Stimulated activated CD4-positive, alpha-beta T cell treated with anti-CD3 and anti-CD28 coated beads, TNF-alpha, amount 100 ng/mL, for 48 hours (primary cell): Measurements from ENCODE around the gene UQCR11.

Source experiments
- DNase-seq, 3 donors: peaks; one replicate each; pipeline ENCODE4 v3.0.0-alpha.2; 2020; ENCODE audit warnings: low read depth in 3 of 3

The UQCR11 gene

DNA sequence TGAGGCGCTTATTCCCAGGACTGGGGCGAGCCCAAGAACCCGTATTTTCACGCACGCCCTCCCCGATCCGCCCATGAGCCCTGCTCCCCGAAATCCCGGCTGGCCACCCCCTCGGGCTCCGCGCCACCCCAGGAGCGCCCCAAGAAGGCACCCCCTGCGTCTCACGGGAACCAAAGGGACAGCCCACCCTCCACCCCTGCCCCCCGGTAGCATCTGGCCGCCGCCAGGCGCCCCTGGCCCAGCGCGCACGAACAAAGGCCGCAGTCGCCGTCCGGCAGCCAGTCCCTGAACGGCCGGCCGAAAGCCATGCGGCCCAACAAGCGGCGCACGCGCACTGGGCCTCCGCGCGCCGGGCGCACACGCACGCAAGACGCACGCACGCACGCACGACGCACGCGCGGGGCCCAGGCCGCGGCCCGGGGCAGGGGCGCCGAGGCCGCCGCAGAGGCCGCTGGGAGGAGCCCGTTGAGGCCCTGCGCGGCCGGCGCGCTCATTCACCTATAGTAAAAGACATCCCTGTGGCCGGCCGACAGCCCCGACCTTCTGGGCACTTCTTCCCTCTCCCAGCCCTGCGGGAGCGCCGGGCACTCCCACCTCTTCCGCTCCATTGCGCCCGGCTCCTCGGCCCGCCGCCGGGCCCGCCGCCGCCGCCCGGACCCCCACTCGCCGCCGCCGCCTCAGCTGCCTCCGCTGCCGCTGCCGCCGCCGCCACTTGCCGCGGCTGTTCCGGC lies 13.1 kb downstream of the UQCR11 start:
- DNase-seq = peak; percentile 67 to 74 (median 74)

GRCh38 chr19:1591421-1592023 lies 13.7 kb downstream of the UQCR11 start:
- no peak for DNase-seq

DNA sequence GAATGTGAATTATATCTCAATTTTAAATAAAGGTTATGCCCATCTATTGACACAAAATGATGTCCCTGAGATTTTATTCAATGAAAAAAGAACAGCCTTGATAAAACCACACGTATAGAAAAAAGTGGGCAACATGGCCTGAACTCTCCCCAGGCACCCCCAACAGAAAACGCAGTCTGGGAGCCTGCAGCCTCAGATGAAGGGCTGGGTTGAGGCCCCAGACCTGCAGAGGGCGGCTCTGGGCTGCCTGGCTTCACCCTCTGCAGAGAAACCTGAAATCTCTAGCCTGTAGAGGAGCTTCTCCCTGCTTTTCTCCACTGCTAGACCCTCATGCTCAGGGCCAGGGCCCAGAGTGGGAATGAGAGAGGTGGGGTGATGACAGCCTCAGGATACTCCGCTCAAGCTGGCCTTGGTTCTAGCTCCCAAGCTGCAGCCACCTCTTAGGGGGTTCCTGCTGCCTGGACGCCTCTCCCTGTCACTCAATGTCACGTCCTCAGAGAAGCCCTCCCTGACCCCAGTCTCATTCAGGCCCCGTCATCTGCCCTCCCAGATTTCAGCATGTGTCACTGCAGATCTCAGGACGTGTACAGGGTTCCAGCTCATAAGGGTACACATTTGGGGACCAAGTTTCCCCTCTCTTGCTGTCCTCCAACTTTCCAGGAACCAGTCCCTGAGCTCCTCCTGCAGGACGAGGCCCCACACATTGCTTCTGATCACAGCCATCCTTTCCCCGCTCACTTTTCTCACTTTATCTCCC lies 14.4 kb downstream of the UQCR11 start:
- DNase-seq = no peak

DNA sequence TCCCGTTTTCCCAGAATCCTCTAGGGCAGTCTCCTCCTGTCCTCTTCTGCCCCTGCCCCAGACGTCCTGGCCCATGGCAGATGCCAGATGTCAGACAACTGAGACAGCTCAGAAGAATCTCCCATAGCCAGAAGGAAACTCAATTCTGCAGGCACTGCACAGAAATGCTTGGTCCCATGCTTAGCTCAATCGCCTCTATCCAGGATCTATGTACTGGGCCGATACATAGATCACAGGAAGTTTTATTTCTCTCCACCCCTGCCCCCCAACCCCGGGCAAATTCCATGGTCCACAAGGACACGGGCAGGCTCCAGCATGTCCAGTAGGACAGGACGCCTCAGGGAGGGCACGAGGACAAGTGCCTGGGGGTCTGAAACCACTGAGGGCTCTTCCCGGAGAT lies 17.4 kb downstream of the UQCR11 start:
- DNase-seq = no peak

GRCh38 chr19:1585243-1585580 lies 20.1 kb downstream of the UQCR11 start:
- no peak for DNase-seq

DNA sequence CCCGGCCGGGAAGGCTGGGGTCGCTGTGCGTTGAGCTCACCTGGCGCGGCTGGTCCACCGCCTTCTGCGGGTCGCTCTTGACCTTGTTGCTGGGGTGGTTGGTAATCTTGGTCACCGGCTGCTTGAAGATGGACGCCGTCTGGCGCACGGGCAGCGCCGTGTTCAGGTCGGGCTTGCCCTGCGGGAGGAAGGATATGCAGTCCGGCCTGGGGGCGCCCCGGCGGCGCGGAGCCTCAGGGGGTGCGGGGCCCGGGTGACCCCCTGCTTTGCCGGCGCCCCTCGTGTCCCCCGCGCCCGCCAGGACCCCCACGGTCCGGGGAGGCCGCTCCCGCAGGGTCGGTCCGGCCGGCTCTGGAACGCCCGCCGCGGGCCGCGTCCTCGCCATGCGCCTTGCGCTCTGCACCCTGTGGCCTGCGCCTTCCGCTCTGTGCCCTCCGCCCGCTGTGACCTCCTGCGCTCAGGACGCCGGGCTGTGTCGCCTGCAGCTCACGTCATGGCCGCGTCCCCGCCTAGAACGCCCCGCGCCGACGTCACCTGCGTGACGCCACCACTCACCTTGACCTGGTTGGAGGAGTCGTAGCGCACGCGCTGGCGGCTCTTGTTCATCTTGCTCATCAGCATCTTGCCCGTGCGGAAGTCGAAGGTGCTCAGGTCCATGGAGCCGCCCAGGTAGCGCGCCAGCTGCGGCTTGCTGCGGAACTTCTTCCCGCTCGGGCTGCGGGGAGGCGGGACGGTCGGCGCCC lies 20.6 kb downstream of the UQCR11 start:
- no peak for DNase-seq

- no peak for DNase-seq
Measured at GRCh38 chr19:1582201-1582600, 23.1 kb downstream of the UQCR11 start.

DNA sequence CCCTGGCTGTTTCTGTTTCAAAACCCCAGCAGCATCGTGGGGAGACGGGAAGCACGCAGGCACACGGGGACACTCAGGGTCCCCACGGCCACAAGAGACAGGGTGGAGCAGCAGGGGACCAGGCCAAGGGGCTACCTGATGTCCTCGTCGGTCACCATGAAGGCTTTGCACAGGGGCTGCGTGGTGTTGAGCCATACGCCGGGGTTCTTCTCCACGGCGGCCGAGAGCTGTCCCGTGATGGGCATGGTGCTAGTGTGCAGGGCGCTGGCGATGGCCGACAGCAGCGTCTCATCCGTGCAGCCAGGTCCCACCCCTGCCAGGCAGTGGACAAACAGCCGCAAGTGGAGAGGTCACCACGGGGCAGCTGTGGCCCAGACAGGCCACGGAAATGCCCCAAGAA lies 24.3 kb downstream of the UQCR11 start:
- no peak for DNase-seq

- no peak for DNase-seq
Measured at GRCh38 chr19:1580382-1580781, 24.9 kb downstream of the UQCR11 start.

DNA sequence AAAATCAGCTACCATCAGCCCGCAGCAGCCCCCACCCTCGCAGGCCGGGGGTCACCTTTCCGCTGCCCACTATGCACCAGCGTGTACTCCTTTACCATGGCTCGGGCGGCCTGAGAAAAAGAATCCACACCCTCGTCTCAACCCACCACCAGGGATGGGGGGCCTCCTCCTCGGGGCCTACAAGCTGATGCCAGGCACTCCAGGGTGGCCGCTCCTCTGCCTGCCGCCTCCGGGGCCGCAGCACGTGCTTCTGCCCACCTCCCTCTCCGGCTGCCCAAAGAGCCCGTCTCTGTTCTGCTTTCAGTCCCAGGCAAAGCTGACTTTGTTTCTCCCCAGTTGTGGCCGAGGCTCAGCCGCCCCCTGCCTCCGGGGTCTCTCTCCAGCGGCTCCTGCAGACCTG lies 26.0 kb downstream of the UQCR11 start:
- no peak for DNase-seq

GRCh38 chr19:1577929-1578618 lies 27.2 kb downstream of the UQCR11 start:
- DNase-seq = no peak

DNA sequence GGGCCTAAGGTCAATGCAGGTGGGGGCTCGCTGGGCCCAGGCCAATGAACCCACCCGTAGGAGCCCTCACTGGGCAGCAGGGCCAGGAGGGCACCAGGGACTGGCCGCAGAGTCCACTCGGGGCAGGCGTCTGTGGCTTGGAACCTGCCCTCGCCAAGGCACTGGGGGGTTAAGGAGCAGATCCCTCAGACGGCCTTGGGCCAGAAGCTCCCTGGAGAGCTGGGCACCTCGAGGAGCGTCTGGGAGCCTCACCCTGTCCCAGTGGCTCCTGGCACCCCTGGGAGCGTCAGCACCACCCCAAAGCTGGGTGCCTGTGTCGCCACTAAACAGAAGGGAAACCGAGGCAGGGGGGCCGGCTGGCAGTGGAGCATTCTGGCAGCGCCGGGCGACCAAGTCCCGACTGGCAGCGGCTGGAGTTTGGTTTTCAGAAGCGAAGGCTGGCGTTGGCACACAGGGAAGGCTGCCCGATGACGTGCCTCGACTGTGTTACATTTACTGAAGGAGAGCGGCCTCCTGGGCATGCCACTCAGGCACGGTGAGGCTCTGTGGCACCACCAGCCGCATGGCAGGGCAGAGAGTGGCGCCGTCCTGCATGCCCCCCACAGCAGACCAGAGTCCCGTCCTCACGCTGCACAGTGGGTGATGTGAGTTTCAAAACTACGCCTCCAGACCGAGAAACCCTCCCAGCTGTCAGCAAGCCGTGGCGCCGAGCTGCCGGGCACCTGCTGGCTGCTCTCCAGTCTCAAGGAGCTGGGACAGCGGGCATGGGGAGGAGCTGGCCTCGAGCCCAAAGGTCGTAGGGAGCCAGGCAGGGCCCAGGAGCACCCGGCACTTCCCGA lies 28.0 kb downstream of the UQCR11 start:
- DNase-seq = no peak

DNA sequence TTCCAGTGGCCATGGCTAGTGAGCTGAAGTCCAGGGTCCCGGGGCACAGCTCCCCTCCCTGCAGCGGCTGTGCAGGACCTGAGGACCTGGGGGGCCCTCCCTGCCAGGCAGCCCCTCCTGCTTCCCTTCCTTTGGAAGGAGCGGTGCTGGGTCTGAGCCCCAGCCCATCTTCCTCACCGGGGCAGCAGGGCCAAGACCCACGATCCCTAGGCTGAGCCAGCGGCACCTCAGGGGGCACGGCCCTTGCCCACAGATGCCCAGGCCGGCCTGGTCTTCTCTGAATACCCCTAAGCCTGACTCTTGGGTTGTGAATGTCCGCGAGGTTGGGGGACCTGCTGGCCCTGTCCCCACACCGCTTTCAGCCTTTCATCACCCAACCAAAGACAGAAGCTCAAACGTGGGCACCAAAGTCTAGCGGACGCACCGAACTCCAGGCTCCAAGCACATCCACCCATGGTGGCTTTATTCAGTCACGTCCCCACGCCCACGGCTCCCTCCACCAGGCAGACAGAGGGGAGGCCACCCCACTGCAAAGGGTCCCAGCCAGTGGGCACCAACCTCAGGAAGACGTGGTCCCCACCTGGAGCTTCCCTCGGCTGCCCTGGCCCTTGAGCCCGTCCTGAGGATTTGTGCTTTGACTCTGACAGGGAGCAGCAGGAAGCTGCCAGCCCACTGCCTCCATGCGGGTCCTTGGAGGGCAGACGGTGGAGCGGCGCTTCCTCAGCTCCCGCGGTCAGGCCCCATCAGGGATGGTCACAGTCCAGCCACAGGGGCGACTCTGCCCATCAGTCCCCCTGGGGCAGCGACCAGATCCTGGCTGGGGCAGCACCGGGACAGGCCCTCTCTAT lies 28.8 kb downstream of the UQCR11 start:
- DNase-seq = no peak

GRCh38 chr19:1575323-1576241 lies 29.7 kb downstream of the UQCR11 start:
- DNase-seq = no peak

DNA sequence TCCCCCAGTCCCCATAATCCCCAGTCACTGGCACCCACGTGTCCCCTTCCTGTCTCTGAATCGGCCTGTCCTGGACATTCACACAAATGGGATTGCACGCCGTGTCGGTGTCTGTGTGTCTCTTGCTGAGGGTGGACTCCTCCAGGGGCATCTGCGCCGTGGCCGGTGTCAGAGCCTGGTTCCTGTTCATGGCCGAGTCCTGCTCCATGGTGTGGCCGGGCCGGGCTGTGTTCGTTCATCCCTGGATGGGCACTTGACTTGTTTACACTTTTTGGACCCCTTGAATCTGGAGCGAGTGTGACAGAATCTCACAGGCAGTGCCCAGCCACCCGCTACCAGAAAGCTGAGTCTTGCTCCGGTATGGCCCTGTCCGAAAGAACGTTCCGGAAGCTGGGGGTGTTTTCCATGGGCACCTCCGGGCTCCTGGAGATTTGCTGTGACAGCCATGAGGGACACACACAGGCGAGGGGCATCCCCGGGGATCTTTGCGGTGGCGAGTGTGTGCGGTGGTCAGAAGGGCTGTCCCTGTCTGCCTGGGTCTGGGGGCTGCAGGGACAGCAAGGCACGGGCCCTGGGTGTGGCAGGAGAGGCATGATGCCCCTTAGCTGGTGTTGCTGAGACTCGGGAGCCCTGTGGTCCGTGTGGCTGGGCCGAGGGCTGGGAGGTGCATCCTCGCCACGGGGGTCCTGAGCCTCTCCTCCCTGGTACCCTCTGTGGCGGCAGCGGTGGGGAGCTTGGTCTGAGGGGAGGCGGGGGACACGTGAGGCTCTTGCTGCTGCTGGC lies 30.7 kb downstream of the UQCR11 start:
- no peak for DNase-seq

DNA sequence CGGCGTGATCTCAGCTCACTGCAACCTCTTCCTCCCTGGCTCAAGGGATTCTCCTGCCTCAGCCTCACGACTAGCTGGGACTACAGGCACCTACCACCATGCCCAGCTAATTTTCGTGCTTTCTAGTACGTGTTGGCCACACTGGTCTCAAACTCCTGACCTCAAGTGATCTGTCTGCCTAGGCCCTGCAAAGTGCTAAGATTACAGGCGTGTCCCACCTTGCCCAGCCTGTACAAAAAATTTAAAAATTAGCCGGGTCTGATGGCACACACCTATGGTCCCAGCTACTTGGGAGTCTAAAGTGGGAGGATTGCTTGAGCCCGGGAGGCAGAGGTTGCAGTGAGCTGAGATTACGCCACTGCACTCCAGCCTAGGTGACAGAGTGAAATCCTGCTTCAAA lies 32.5 kb downstream of the UQCR11 start:
- DNase-seq = no peak

GRCh38 chr19:1571358-1571757 lies 33.9 kb downstream of the UQCR11 start:
- DNase-seq = no peak

DNA sequence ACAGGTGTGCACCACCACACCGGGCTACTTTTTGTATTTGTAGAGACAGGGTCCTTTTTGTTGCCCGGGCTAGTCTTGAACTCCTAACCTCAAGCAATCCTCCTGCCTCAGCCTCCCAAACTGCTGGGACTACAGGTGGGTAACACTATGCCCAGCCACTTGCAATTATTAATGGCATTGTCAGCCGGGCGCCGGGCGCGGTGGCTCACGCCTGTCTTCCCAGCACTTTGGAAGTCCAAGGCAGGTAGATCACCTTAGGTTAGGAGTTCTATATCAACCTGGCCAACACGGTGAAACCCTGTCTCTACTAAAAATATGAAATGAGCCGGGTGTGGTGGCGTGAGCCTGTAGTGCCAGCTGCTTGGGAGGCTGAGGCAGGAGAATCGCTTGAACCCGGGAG lies 34.4 kb downstream of the UQCR11 start:
- no peak for DNase-seq
